Epithelial cell of esophagus (primary cell): ENCODE data around the gene KRT5.

Source experiments
- DNase-seq: peaks from one replicate; pipeline ENCODE4 v3.0.0; 2010; ENCODE audit warnings: low read depth
- H3K4me3 ChIP-seq: 2 replicates; pipeline ENCODE4 v1.5.1; 2011; ENCODE audit warnings: mild to moderate bottlenecking, low read length, control low read depth
- CTCF ChIP-seq: IDR thresholded peaks from 2 replicates; pipeline ENCODE4 v1.5.1; 2011; ENCODE audit warnings: low read depth, mild to moderate bottlenecking, low read length, control low read depth, inconsistent platforms; ENCODE audit not compliant: insufficient read depth; ENCODE audit errors: missing control alignments

KRT5 gene

GRCh38 chr12:52517005-52517835 is 3.0 kb downstream of the KRT5 start:
- peak; percentile 64 for DNase-seq
- H3K4me3 ChIP-seq = peak overlapping the region; percentile 75

GRCh38 chr12:52515927-52516831 is 4.0 kb downstream of the KRT5 start:
- H3K4me3 ChIP-seq = peak overlapping the region; percentile 75
- DNase-seq = peak; percentile 91
- TF ChIP-seq CTCF = no peak

More at GRCh38 chr12:52517005-52517835, 3.0 kb downstream of the KRT5 start:
- TF ChIP-seq CTCF = no peak

- no peak for TF ChIP-seq CTCF
- DNase-seq = no peak
- H3K4me3 ChIP-seq = no peak overlapping the region
Observed at GRCh38 chr12:52515319-52515646, 4.9 kb downstream of the KRT5 start.

GRCh38 chr12:52514471-52515318 is 5.5 kb downstream of the KRT5 start:
- no peak overlapping the region for H3K4me3 ChIP-seq
- DNase-seq = peak; percentile 93
- no peak for TF ChIP-seq CTCF

- DNase-seq = peak; percentile 97
- TF ChIP-seq CTCF = no peak
- no peak overlapping the region for H3K4me3 ChIP-seq
Observed at GRCh38 chr12:52513736-52514135, 6.5 kb downstream of the KRT5 start.

GRCh38 chr12:52508211-52508610 is 12.0 kb downstream of the KRT5 start:
- no peak overlapping the region for H3K4me3 ChIP-seq
- no peak for DNase-seq
- TF ChIP-seq CTCF = no peak
